Astrocyte (in vitro differentiated cells and primary cell): Measurements from ENCODE around the gene SFXN3. TPM values are rescaled to one million over a fixed set of nuclear protein-coding genes. Genes with fewer than 3 reads are reported as not detected.
A peak's percentile ranks its signal among the peaks of the same experiment; 100 is the strongest.

ENCODE experiments used
- DNase-seq: peaks from one replicate; pipeline ENCODE4 v3.0.0-alpha.2; 2010; ENCODE audit warnings: low read depth
- FAIRE-seq: peaks from 2 replicates; lab custom pipeline; 2011; peaks lifted over from hg19 to GRCh38; lab: Jason Lieb, UNC
- H2AFZ ChIP-seq: 2 replicates; pipeline ENCODE4 v1.6.0; 2012; ENCODE audit warnings: low read depth, low read length, inconsistent platforms
- H3K27ac ChIP-seq: 2 replicates; pipeline ENCODE4 v1.5.1; 2011; ENCODE audit warnings: low read depth, low read length, inconsistent platforms
- H3K27me3 ChIP-seq: 2 replicates; pipeline ENCODE4 v1.6.0; 2011; ENCODE audit warnings: low read length, inconsistent platforms; ENCODE audit not compliant: insufficient read depth
- H3K36me3 ChIP-seq: 2 replicates; pipeline ENCODE4 v1.5.1; 2011; ENCODE audit warnings: low read length, inconsistent platforms; ENCODE audit not compliant: insufficient read depth
- H3K4me1 ChIP-seq: 2 replicates; pipeline ENCODE4 v1.5.1; 2011; ENCODE audit warnings: low read length, inconsistent platforms; ENCODE audit not compliant: insufficient read depth
- H3K4me2 ChIP-seq: 2 replicates; pipeline ENCODE4 v1.6.0; 2012; ENCODE audit warnings: low read length, inconsistent platforms
- H3K4me3 ChIP-seq: 2 replicates; pipeline ENCODE4 v1.5.1; 2011; ENCODE audit warnings: low read depth, mild to moderate bottlenecking, low read length, inconsistent platforms; ENCODE audit not compliant: insufficient read depth
- H3K79me2 ChIP-seq: 2 replicates; pipeline ENCODE4 v1.6.0; 2012; ENCODE audit warnings: mild to moderate bottlenecking, low read length, inconsistent platforms; ENCODE audit not compliant: insufficient read depth
- H3K9ac ChIP-seq: 2 replicates; pipeline ENCODE4 v1.6.0; 2012; ENCODE audit warnings: mild to moderate bottlenecking, low read length, inconsistent platforms
- H3K9me3 ChIP-seq: 2 replicates; pipeline ENCODE4 v1.5.1; 2012; ENCODE audit warnings: low read depth, mild to moderate bottlenecking, low read length, inconsistent platforms; ENCODE audit not compliant: insufficient read depth
- H4K20me1 ChIP-seq: 2 replicates; pipeline ENCODE4 v1.6.0; 2012; ENCODE audit warnings: low read length, inconsistent platforms; ENCODE audit not compliant: insufficient read depth
- H3K27ac Mint-ChIP-seq: one replicate; pipeline ENCODE4 v1.8.0; 2021; ENCODE audit warnings: mild to moderate bottlenecking, mixed read lengths; ENCODE audit not compliant: unreplicated experiment
- H3K27me3 Mint-ChIP-seq: one replicate; pipeline ENCODE4 v1.8.0; 2021; ENCODE audit warnings: low read depth, mixed read lengths; ENCODE audit not compliant: unreplicated experiment
- H3K36me3 Mint-ChIP-seq: one replicate; pipeline ENCODE4 v1.8.0; 2021; ENCODE audit warnings: low read depth, mixed read lengths; ENCODE audit not compliant: unreplicated experiment
- H3K4me1 Mint-ChIP-seq: one replicate; pipeline ENCODE4 v1.8.0; 2021; ENCODE audit warnings: low read depth, mixed read lengths; ENCODE audit not compliant: unreplicated experiment
- H3K4me3 Mint-ChIP-seq: one replicate; pipeline ENCODE4 v1.8.0; 2021; ENCODE audit warnings: mild to moderate bottlenecking, moderate library complexity, mixed read lengths; ENCODE audit not compliant: unreplicated experiment
- H3K9me3 Mint-ChIP-seq: one replicate; pipeline ENCODE4 v1.8.0; 2021; ENCODE audit warnings: mild to moderate bottlenecking, mixed read lengths; ENCODE audit not compliant: unreplicated experiment
- CTCF ChIP-seq: IDR thresholded peaks from 2 replicates; pipeline ENCODE4 v1.5.1; 2011; ENCODE audit warnings: low read depth, mild to moderate bottlenecking, inconsistent platforms, low read length, moderate library complexity; ENCODE audit not compliant: insufficient read depth
- EZH2 ChIP-seq: IDR thresholded peaks from 2 replicates; pipeline ENCODE4 v1.6.1; 2012; ENCODE audit warnings: mild to moderate bottlenecking, low read length, inconsistent platforms; ENCODE audit not compliant: insufficient read depth
- total RNA-seq: library from RNA; stranded (reverse); gene quantifications from 2 replicates; pipeline ENCODE4 v1.2.1, GENCODE V29; 2021

Gene SFXN3
- total RNA-seq, 1 donor from 2014 or later = 68.3 TPM

GRCh38 chr10:100986623-100986951, 44.4 kb upstream of the SFXN3 start:
- H3K36me3 ChIP-seq = peaks cover 28% of the 10 kb centered on the region
- FAIRE-seq = no peak
- peaks cover 19% of the 10 kb centered on the region for H3K4me1 ChIP-seq
- peak overlapping the region; percentile 99 for H3K4me2 ChIP-seq
- H3K27ac ChIP-seq = peak overlapping the region; percentile 63
- H3K4me3 ChIP-seq = peak overlapping the region; percentile 92
- H3K9ac ChIP-seq = peak overlapping the region; percentile 86
- H2AFZ ChIP-seq = peak overlapping the region; percentile 100
- peaks cover 32% of the 10 kb centered on the region for H4K20me1 ChIP-seq
- H3K36me3 Mint-ChIP-seq = peaks cover 17% of the 10 kb centered on the region
- no peak overlapping the region for H3K27ac Mint-ChIP-seq
- peaks cover 10% of the 10 kb centered on the region for H3K4me1 Mint-ChIP-seq
- H3K4me3 Mint-ChIP-seq = peak overlapping the region; percentile 95
- H3K79me2 ChIP-seq = peaks cover 53% of the 10 kb centered on the region
- no peaks in the 10 kb centered on the region for H3K27me3 Mint-ChIP-seq
- no peaks in the 10 kb centered on the region for H3K27me3 ChIP-seq
- H3K9me3 Mint-ChIP-seq = peaks cover 3% of the 10 kb centered on the region
- no peaks in the 10 kb centered on the region for H3K9me3 ChIP-seq
- TF ChIP-seq CTCF (no peak), EZH2 (no peak)
- no peak for DNase-seq

DNA sequence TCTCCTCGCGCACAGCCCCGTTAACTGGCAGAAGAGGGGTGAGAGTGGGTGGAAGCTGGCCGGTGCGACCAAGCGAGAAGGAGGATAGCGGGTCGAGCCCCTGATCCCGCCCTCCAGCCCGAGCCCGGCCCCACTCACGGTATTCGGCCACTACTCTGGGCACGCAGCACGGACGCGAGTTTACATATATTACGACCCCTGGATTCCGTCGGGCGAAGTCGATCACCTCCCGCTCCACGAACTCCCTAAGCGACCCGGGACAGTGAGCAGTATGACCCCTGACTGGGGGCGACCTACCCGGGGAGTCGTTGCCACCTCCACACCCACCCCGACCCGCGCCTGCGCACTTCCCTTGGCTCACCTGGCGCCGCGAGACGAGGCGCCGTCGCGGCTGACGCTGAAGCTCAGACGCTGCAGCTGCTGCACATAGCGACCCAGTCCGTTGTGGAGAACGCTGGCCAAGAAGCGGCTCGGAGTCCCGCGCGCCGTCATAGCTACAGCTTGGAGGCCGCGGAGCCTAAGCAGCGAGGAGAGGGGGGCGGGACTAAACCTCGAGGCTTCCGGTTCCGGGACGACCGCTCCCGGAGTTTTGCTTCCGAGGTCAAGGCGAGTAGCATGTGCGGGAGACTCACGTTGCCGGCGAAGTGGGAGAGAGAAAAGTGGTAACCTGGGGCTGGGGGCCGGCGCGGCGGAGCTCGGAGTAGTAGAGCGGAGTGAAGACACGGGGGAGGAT, 43.9 kb upstream of the SFXN3 start, which contains the start of the genes MRPL43 and TWNK:
Gene MRPL43, minus strand, starts transcription at position 546 of the 733 bp plus-strand sequence. Its CDS starts 54 bp downstream, at position 492.
Gene TWNK, plus strand, starts transcription at position 592 of the 733 bp plus-strand sequence. CDS start 668 bp downstream, outside the sequence.
- Histone ChIP-seq H3K9me3 (no peaks in the 10 kb centered on the region), H3K36me3 (peaks cover 28% of the 10 kb centered on the region), H3K4me3 (peak within 1 kb of the TSS; percentile 92), H3K9ac (peak within 1 kb of the TSS; percentile 86), H3K27ac (peak within 1 kb of the TSS; percentile 63), H3K4me2 (peak within 1 kb of the TSS; percentile 99), H3K4me1 (peaks cover 19% of the 10 kb centered on the region), H4K20me1 (peaks cover 32% of the 10 kb centered on the region), H2AFZ (peak within 1 kb of the TSS; percentile 100), H3K79me2 (peaks cover 53% of the 10 kb centered on the region), H3K27me3 (no peaks in the 10 kb centered on the region)
- H3K36me3 Mint-ChIP-seq = peaks cover 17% of the 10 kb centered on the region
- TF ChIP-seq CTCF (no peak), EZH2 (no peak)
- H3K4me1 Mint-ChIP-seq = peaks cover 10% of the 10 kb centered on the region
- H3K27me3 Mint-ChIP-seq = no peaks in the 10 kb centered on the region
- H3K4me3 Mint-ChIP-seq = peak within 1 kb of the TSS; percentile 95
- DNase-seq = peak; percentile 47
- peaks cover 3% of the 10 kb centered on the region for H3K9me3 Mint-ChIP-seq
- FAIRE-seq = no peak
- peak within 1 kb of the TSS; percentile 78 for H3K27ac Mint-ChIP-seq

DNA sequence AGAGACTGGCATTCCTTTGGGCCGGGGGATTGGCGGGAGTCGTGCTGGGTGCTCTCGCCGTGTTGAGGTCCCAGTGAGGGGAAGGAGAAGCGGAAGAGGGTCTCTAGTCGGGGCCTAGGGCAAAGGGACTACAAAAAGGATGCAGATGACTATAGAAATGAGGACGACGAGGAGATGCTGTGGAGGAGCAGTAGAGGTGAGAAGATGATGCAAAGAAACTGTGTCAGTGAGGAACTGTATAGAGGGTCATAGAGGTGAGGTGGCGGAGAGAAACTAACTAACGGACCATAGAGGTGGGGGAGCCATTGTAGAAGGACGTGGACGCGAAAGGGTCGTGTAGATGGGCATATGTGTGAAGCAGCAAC, 43.4 kb upstream of the SFXN3 start:
- no peak for FAIRE-seq
- peak overlapping the region; percentile 100 for H2AFZ ChIP-seq

More for the DNA sequence above, 43.4 kb upstream of the SFXN3 start:
- H3K9ac ChIP-seq = peak overlapping the region; percentile 86
- Mint-ChIP-seq H3K36me3 (peaks cover 18% of the 10 kb centered on the region), H3K27ac (peak overlapping the region; percentile 78), H3K9me3 (peaks cover 3% of the 10 kb centered on the region), H3K27me3 (no peaks in the 10 kb centered on the region), H3K4me1 (peaks cover 10% of the 10 kb centered on the region), H3K4me3 (peak overlapping the region; percentile 95)
- H3K36me3 ChIP-seq = peaks cover 27% of the 10 kb centered on the region
- peaks cover 53% of the 10 kb centered on the region for H3K79me2 ChIP-seq
- TF ChIP-seq EZH2 (no peak), CTCF (no peak)
- H3K9me3 ChIP-seq = no peaks in the 10 kb centered on the region
- H4K20me1 ChIP-seq = peaks cover 32% of the 10 kb centered on the region
- H3K4me1 ChIP-seq = peaks cover 19% of the 10 kb centered on the region
- no peaks in the 10 kb centered on the region for H3K27me3 ChIP-seq
- peak overlapping the region; percentile 99 for H3K4me2 ChIP-seq
- peak overlapping the region; percentile 92 for H3K4me3 ChIP-seq
- H3K27ac ChIP-seq = peak overlapping the region; percentile 63
- DNase-seq = no peak
